H1 (cell line): ENCODE measurements around the gene TTC27. TPM values are rescaled to one million over a fixed set of nuclear protein-coding genes. Genes with fewer than 3 reads are reported as not detected.

ENCODE experiments used
- BRCA1 ChIP-seq: IDR thresholded peaks from 2 replicates; pipeline ENCODE4 v1.6.1; 2012; ENCODE audit warnings: low read depth, low read length, improper control_type of control experiment
- CTBP2 ChIP-seq: IDR thresholded peaks from 2 replicates; pipeline ENCODE4 v1.7.0; 2011; ENCODE audit warnings: borderline replicate concordance, mild to moderate bottlenecking, moderate library complexity, mixed read lengths, low read length; ENCODE audit not compliant: insufficient read depth, insufficient read length
- EZH2 ChIP-seq: fragments of 200-600 bp; sonication (generic); IDR thresholded peaks from 2 replicates; pipeline ENCODE4 v1.7.1; 2012; ENCODE audit warnings: low read depth, mild to moderate bottlenecking, moderate library complexity, low read length, inconsistent platforms; ENCODE audit not compliant: severe bottlenecking
- HDAC2 ChIP-seq, 2 experiments: fragments of 300-600 bp in 1 of 2; sonication (generic) in 1 of 2; IDR thresholded peaks; 2 replicates each; pipeline ENCODE4 v1.6.1; 2011 to 2012; ENCODE audit warnings: low read depth in 2 of 2, low read length in 2 of 2, mild to moderate bottlenecking in 2 of 2, moderate library complexity in 2 of 2, borderline replicate concordance in 1 of 2, inconsistent platforms in 1 of 2
- NRF1 ChIP-seq: IDR thresholded peaks from 2 replicates; pipeline ENCODE4 v1.6.1; 2011; ENCODE audit warnings: mild to moderate bottlenecking, low read depth, low read length, improper control_type of control experiment
- POLR2AphosphoS5 ChIP-seq: IDR thresholded peaks from 2 replicates; pipeline ENCODE4 v1.6.1; 2011; ENCODE audit warnings: low read depth, low read length
- SIRT6 ChIP-seq: IDR thresholded peaks from one replicate; pipeline ENCODE4 v1.7.1; 2012; ENCODE audit warnings: low read length, inconsistent platforms
- SP1 ChIP-seq: IDR thresholded peaks from 2 replicates; pipeline ENCODE4 v1.6.1; 2011; ENCODE audit warnings: low read depth, low read length
- YY1 ChIP-seq: IDR thresholded peaks from 2 replicates; pipeline ENCODE4 v1.6.1; 2011; ENCODE audit warnings: low read depth, mild to moderate bottlenecking, low read length
- polyA plus RNA-seq, 7 experiments: library from polyadenylated mRNA; depleted of rRNA in 3 of 7; stranded (reverse) in 5 of 7; unstranded in 2 of 7; fragments of >200 nt in 5 of 7; fragments of 200-250 nt in 2 of 7; gene quantifications; 1 replicate in 5 of 7; 2 replicates in 1 of 7; 4 replicates in 1 of 7; pipeline versions ENCODE4 v1.2.1 to v1.2.3, GENCODE V29; 2011 to 2013; ENCODE audit warnings: missing spikeins in 2 of 7, mixed read lengths in 2 of 7
- total RNA-seq: library from RNA; stranded (reverse); fragmentation: NEBNext Ultra II Directional; extraction: Animal tissue kit (Norgen Biotek cat#: 25700); gene quantifications from 2 replicates; pipeline ENCODE4 v1.2.1, GENCODE V29; 2021
- TF ChIP-seq, protein P1 (sequence below), 3 experiments: IDR thresholded peaks; 1 replicate in 2 of 3; 2 replicates in 1 of 3; pipeline versions ENCODE4 v1.5.1 to v1.6.1; 2011; ENCODE audit warnings: low read length in 3 of 3, mild to moderate bottlenecking in 3 of 3, inconsistent platforms in 2 of 3, low read depth in 1 of 3, moderate library complexity in 1 of 3; ENCODE audit not compliant: insufficient read depth in 1 of 3; ENCODE audit errors: control extremely low read depth in 1 of 3
- TF ChIP-seq, protein P2 (sequence below): IDR thresholded peaks from 2 replicates; pipeline ENCODE4 v1.6.1; 2012; ENCODE audit warnings: inconsistent platforms

TTC27 gene
- total and polyA plus RNA-seq, 2 of the 8 experiments (the other 6 are each of a cell fraction or from before 2014, with no cell fraction given): 13.8 to 29.1 TPM

DNA sequence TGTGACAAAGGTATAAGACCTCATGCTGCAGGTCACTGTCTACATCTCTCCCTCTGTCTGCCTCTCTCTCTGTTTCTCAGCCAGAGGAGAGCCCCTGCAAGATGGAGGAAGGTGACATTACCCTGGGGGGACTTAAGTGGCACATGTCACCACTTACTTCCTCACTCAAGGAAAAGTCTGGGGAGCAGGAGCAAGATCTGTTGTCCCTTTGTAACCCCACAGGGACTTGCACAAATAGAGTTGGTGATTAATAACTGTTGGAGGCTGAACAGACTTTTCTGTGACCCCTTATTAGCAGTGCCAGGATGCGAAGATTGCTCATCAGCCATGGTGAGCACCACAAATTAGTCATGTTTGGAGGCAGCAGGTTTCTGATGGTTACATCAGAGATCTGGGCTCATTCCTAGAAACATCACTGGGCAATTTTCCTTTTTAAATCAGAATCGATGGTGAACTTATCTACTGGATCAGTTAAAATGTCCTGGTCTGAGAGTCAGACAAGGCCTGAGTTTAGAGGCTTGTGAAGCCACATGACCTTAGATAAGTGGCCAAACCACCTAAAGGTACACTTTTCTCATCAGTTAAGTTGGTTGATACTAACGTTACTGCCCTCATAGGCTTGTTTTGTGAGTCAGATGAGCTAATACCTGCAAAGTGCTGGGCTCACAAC lies 237.7 kb downstream of the TTC27 start (continued):
- TF ChIP-seq CTBP2 (no peak), YY1 (no peak), SP1 (no peak), SIRT6 (no peak), BRCA1 (no peak), EZH2 (no peak), NRF1 (no peak), POLR2AphosphoS5 (no peak), HDAC2 (IDR thresholded peaks at IDR 0.05; ENCODE audit: borderline replicate concordance in 1 of 2, low read depth in 2 of 2, low read length in 2 of 2) (no peak)
- TF ChIP-seq, protein P1, sequence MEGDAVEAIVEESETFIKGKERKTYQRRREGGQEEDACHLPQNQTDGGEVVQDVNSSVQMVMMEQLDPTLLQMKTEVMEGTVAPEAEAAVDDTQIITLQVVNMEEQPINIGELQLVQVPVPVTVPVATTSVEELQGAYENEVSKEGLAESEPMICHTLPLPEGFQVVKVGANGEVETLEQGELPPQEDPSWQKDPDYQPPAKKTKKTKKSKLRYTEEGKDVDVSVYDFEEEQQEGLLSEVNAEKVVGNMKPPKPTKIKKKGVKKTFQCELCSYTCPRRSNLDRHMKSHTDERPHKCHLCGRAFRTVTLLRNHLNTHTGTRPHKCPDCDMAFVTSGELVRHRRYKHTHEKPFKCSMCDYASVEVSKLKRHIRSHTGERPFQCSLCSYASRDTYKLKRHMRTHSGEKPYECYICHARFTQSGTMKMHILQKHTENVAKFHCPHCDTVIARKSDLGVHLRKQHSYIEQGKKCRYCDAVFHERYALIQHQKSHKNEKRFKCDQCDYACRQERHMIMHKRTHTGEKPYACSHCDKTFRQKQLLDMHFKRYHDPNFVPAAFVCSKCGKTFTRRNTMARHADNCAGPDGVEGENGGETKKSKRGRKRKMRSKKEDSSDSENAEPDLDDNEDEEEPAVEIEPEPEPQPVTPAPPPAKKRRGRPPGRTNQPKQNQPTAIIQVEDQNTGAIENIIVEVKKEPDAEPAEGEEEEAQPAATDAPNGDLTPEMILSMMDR (IDR thresholded peaks at IDR 0.05; ENCODE audit: control extremely low read depth in 1 of 3, insufficient read depth in 1 of 3, low read depth in 1 of 3, low read length in 3 of 3): no peak
- TF ChIP-seq, protein P2, sequence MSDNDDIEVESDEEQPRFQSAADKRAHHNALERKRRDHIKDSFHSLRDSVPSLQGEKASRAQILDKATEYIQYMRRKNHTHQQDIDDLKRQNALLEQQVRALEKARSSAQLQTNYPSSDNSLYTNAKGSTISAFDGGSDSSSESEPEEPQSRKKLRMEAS: no peak
- TF ChIP-seq, all 59 proteins: peak for 0
